ENCODE measurements around the gene TMEM79. TPM values are rescaled to one million over a fixed set of nuclear protein-coding genes. Genes with fewer than 3 reads are reported as not detected.

The TMEM79 gene
- polyA plus RNA-seq, 1 of the 3 experiments (the other 2 are of a cell fraction): 4.5 TPM

- peaks cover 7 to 25% of the 10 kb centered on the region in 2 experiments; a peak in 2 of 4 replicates for H3K4me1 ChIP-seq (ENCODE audit: control insufficient read depth in 1 of 2, insufficient read depth in 2 of 2, low read depth in 1 of 2, low read length in 1 of 2)
- H3K9me2 ChIP-seq: no peaks in the 10 kb centered on the region
- WGBS (ENCODE audit: low lambda C conversion rate): 60% methylated on average over 14 of the region's 15 CpGs
- peak overlapping the region; percentile 36; the same call in 1 of the 2 replicates for H3K4me2 ChIP-seq
- H3F3A ChIP-seq (replicated peaks; ENCODE audit: insufficient read depth): no peaks in the 10 kb centered on the region
- TF ChIP-seq FOSL2 (IDR thresholded peaks at IDR 0.05; ENCODE audit: borderline replicate concordance, low read depth): peak; percentile 67
- no peak for TF ChIP-seq ELF1 (IDR thresholded peaks at IDR 0.05)
- TF ChIP-seq SIN3A (IDR thresholded peaks at IDR 0.05; ENCODE audit: borderline replicate concordance, low read depth, low read length): 0 out of 2 replicates have a peak, but pooled peaks have one; percentile 20
- TF ChIP-seq REST (IDR thresholded peaks at IDR 0.05; ENCODE audit: low read depth, low read length): no peak
- 0 out of 2 replicates have a peak, but pooled peaks have one; percentile 24 for TF ChIP-seq JUND (IDR thresholded peaks at IDR 0.05)
- no peak overlapping the region for H3K9ac ChIP-seq
- no peak overlapping the region; the same call in 1 of the 2 replicates for H2AFZ ChIP-seq (ENCODE audit: low read depth)
- H3K27ac ChIP-seq (ENCODE audit: low read depth in 2 of 2, low read length in 1 of 2): no peak overlapping the region; a peak in 1 of 4 replicates
- no peaks in the 10 kb centered on the region for H3K27me3 ChIP-seq (ENCODE audit: insufficient read depth)
- POLR2A ChIA-PET: interaction anchor here (0.6 to 1.0 kb wide), 4 partner anchors 8 to 41 kb away, joined by 3 to 5 read pairs (median 4); partner anchors contain the start of gene SMG5
- DNase-seq: no peak
- no peaks in the 10 kb centered on the region for H3K79me2 ChIP-seq (ENCODE audit: insufficient read depth)
- no peaks in the 10 kb centered on the region for H3K9me3 ChIP-seq
- CTCF ChIA-PET: interaction anchor here (1.2 to 1.3 kb wide), 2 partner anchors 16 to 145 kb away, joined by 3 to 4 read pairs; no protein-coding TSS in a partner anchor
- peaks cover 3 to 9% of the 10 kb centered on the region in 2 experiments for H3K36me3 ChIP-seq (replicated peaks in 1 of 2; ENCODE audit: control insufficient read depth in 1 of 2, insufficient read depth in 2 of 2, low read length in 1 of 2)
- no peaks in the 10 kb centered on the region for H4K20me1 ChIP-seq (ENCODE audit: insufficient read depth)
- no peak overlapping the region for H3K4me3 ChIP-seq (ENCODE audit: low read depth in 2 of 2, low read length in 1 of 2)
These were observed 42.8 kb upstream of the TMEM79 start for GRCh38 chr1:156241311-156241811.

- Histone ChIP-seq H2AFZ (ENCODE audit: low read depth) (no peak within 1 kb of the TSS; the same call in 1 of the 2 replicates), H3K4me2 (peak within 1 kb of the TSS; percentile 36; the same call in 1 of the 2 replicates), H3K4me1 (ENCODE audit: control insufficient read depth in 1 of 2, insufficient read depth in 2 of 2, low read depth in 1 of 2, low read length in 1 of 2) (peaks cover 7 to 27% of the 10 kb centered on the region in 2 experiments; a peak in 2 of 4 replicates), H3K79me2 (ENCODE audit: insufficient read depth) (no peaks in the 10 kb centered on the region), H3K27ac (ENCODE audit: low read depth in 2 of 2, low read length in 1 of 2) (peak within 1 kb of the TSS in 1 of 2 experiments; percentile 62; a peak in 1 of 4 replicates), H4K20me1 (ENCODE audit: insufficient read depth) (no peaks in the 10 kb centered on the region), H3K9me2 (no peaks in the 10 kb centered on the region), H3K27me3 (ENCODE audit: insufficient read depth) (no peaks in the 10 kb centered on the region), H3K9me3 (no peaks in the 10 kb centered on the region), H3K9ac (no peak within 1 kb of the TSS), H3K4me3 (ENCODE audit: low read depth in 2 of 2, low read length in 1 of 2) (no peak within 1 kb of the TSS), H3K36me3 (replicated peaks in 1 of 2; ENCODE audit: control insufficient read depth in 1 of 2, insufficient read depth in 2 of 2, low read length in 1 of 2) (peaks cover 3% of the 10 kb centered on the region in 2 experiments), H3F3A (replicated peaks; ENCODE audit: insufficient read depth) (no peaks in the 10 kb centered on the region)
- ChIA-PET CTCF (interaction anchor here (1.2 to 1.8 kb wide), 2 partner anchors 18 to 146 kb away, joined by 3 to 9 read pairs; no protein-coding TSS in a partner anchor), POLR2A (interaction anchor here (0.8 to 1.0 kb wide), 3 partner anchors 10 to 40 kb away, joined by 3 to 4 read pairs (median 4); partner anchors contain the start of gene SMG5)
- DNase-seq: peak; percentile 39
- 91% methylated on average over 11 of the region's 14 CpGs for WGBS (ENCODE audit: low lambda C conversion rate)
- no peak for TF ChIP-seq RFX5 (IDR thresholded peaks at IDR 0.05; ENCODE audit: low read length)
- TF ChIP-seq SMC3 (IDR thresholded peaks at IDR 0.05; ENCODE audit: low read depth, low read length): no peak
- TF ChIP-seq TCF12 (IDR thresholded peaks at IDR 0.05): no peak
- TF ChIP-seq MEF2A (IDR thresholded peaks at IDR 0.05; ENCODE audit: borderline replicate concordance, low read depth): no peak
- no peak for TF ChIP-seq ZBTB33 (IDR thresholded peaks at IDR 0.05; ENCODE audit: borderline replicate concordance, low read depth)
- no peak; the same call in 1 of the 2 replicates for TF ChIP-seq POLR2AphosphoS5 (IDR thresholded peaks at IDR 0.05; ENCODE audit: low read depth, low read length)
- no peak for TF ChIP-seq RAD21 (IDR thresholded peaks at IDR 0.05; ENCODE audit: low read length)
- TF ChIP-seq RXRA (IDR thresholded peaks at IDR 0.05; ENCODE audit: borderline replicate concordance, low read depth): no peak
- TF ChIP-seq REST (IDR thresholded peaks at IDR 0.05; ENCODE audit: low read depth, low read length): no peak
- TF ChIP-seq EP300 (IDR thresholded peaks at IDR 0.05; ENCODE audit: borderline replicate concordance in 1 of 2, low read depth in 1 of 2, low read length in 1 of 2): no peak
- no peak for TF ChIP-seq MXI1 (IDR thresholded peaks at IDR 0.05; ENCODE audit: low read depth, low read length)
- TF ChIP-seq FOSL2 (IDR thresholded peaks at IDR 0.05; ENCODE audit: borderline replicate concordance, low read depth): no peak
- TF ChIP-seq MAX (IDR thresholded peaks at IDR 0.05; ENCODE audit: low read depth): no peak
- TF ChIP-seq NRF1 (IDR thresholded peaks at IDR 0.05; ENCODE audit: low read depth, low read length): no peak
These were observed 42.2 kb upstream of the TMEM79 start, which contains the start of gene BGLAP for GRCh38 chr1:156241926-156242325. TSS of gene BGLAP (plus strand) at chr1:156242184. CDS start at chr1:156242232, 48 bp downstream.
